Activated CD4-positive, alpha-beta T cell treated with anti-CD3 and anti-CD28 coated beads for 1 hour (primary cell): ENCODE measurements around the gene ITIH4.
"Not testable (repeated sequence)": the region's sequence is repeated elsewhere in the genome, so short reads cannot be mapped to it uniquely, and the experiment has no call there.

Experiments
- DNase-seq: peaks from one replicate; pipeline ENCODE4 v3.0.0-alpha.2; 2020

The ITIH4 gene

DNA sequence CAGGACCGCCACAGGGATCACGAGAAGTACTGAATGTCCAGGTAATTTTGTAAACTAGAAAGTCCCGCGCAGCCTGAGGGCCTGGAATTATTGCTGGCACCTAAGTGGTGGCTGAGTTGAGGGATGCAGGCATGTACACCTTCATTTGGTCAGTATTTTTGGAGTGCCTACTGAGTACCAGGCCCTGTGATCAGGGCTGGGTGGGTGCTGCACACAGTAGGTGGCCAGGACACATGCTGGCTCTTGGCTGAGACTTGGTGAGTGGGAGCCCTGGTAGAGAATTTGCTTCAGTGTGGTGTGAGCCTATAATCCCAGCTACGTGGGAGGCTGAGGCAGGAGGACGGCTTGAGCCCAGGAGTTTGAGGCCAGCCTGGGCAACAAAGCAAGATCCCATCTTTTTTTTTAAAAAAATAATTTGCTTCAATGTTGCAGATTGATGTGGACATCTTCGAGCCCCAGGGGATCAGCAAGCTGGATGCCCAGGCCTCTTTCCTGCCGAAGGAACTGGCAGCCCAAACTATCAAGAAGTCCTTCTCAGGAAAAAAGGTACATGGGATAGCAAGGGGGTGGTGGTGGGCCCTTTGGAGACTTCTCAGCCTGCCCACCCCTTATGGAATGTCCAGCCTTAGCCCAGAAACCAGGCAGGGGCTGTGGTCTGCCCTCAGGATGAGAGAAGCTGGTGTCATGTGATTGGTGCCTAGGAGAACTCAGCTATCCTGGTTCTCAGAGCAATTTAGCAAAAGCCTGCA lies 50.5 kb downstream of the ITIH4 start:
- DNase-seq, result peak; percentile 0

DNA sequence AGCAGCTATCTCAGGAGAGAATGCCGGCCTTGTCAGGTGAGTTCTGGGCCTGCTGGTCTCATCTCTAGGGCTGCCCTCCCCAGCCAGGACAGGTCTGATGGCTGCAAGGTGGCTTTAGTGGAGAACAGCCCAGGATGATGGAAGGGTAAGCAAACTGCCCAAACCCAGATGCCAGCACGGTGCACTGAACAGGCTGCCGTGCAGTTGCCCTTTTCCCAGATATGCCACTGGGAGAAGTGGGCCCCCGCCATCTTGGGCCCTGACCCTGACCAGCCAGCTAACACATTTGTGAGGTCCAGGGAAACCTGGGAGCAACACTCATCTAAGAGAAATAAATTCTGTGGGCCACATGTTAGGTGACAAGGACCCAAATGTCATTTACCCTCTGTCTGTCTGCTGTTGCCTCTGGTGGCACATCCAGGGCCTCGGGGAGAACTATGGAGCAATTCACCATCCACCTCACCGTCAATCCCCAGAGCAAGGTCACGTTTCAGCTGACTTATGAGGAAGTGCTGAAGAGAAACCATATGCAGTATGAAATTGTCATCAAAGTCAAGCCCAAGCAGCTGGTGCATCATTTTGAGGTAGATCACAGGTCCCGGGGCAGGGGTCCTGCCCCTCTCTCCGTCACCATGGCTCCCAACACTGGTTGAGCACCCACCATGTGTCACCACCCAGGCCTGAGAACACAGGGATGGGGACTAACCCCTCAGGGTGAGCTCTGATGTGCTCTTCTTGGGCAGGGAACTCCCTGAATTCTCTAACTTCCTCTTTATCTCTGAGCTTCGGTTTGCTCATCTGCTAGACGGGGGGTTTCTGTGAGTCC lies 51.2 kb downstream of the ITIH4 start:
- peak; percentile 3 for DNase-seq

DNA sequence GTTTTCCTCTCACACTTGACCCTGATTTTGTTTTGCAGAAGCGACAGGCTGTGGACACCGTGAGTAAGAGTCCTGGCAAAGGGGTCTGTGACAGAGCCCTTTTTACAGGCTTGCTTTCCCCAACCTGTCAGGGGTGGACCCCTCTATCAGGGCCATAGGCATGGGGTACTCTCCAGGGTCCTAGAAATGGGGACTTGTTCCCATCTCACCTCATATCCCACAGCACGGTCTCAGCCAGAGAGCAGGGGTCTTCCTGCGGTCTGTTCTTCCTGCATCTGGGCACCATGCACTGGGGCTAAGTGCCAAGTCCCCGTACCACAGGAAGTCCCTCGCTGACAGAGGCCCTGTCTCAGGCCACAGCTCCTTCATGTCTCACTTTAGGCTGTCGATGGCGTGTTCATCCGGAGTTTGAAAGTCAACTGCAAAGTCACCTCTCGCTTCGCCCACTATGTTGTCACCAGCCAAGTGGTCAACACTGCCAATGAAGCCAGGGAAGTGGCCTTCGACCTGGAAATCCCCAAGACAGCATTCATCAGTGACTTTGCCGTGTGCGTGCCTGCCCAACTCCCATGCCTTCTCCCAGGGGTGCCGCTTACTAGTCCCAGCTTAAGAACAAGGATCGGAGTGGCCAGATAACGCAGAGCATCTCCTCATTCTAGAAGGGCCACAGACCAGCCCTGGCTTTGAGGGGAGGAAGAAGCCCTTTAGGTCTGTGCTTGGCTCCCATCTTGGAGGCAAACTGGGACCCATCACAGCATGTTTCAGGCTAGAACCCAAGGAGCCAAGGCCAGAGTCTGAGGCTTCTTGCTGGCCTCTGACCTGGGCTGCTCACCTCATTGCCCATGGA lies 52.3 kb downstream of the ITIH4 start:
- peak; percentile 6 for DNase-seq

GRCh38 chr3:52777127-52777958 lies 53.1 kb downstream of the ITIH4 start, which contains the start of gene ITIH1:
TSS of gene ITIH1 (plus strand) at chr3:52777599. CDS start at chr3:52777616, 17 bp downstream.
- peak; percentile 5 for DNase-seq

DNA sequence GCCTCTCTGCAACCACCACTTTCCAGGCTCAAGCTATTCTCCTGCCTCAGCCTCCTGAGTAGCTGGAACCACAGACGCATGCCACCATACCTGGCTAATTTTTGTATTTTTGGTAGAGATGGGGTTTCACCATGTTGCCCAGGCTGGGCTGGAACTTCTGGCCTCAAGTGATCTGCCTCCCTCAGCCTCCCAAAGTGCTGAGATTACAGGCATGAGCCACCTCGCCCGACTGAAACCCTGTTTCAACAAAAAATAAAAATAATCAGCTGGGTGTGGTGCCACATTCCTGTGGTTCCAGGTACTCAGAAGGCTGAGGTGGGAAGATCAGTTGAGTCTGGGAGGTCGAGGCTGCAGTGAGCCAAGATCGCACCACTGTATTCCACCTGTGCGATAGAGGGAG lies 54.0 kb downstream of the ITIH4 start:
- DNase-seq, result not testable (repeated sequence)

- DNase-seq, result no peak
These were observed 54.6 kb downstream of the ITIH4 start for GRCh38 chr3:52775877-52776276.

DNA sequence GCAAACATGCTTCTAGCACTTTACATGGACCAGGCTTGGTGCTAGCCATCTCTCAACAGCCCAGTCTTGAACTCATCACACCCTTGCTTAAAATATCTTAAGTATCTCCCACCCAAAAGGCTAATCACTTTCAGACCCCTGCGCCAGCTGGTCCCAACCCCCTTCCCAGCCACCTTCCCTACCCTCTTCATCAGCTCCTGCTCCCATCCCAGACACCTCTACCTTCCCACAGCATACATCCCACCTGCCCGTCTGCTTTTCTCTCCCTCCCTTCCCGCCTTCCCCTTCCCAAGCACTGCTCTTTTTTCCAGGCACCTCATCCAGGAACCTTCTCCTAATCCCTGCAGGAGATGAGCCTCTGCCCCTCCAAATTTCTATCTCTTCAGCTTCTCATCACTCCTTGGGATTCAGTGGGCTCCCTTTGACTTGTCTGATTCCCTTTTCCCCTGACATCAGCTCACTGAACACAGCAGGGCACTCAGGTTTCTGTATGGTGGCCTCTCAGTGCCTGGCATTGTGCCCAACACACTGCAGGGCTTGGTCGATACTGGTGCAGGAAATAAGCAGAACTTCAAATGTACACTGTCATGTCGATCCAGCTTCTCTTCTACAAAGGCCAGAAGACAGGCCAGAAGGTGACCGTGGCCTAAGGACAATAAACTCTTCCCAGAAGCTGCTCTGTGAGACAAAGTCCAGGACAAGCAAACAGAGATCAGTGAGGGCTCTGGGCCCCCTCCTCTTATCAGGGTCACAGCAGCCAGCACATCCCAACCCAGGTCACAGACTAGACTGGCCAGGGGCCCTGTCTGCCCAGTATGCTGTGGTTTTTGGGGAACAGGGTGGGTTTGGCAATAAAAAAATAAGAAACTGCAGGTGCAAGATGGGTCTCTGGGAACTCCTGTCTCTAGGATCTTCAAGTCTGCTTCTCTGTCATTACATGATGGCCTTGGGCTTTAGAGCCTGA lies 55.3 kb downstream of the ITIH4 start:
- DNase-seq, result no peak

GRCh38 chr3:52774066-52774713 lies 56.3 kb downstream of the ITIH4 start:
- DNase-seq, result no peak

DNA sequence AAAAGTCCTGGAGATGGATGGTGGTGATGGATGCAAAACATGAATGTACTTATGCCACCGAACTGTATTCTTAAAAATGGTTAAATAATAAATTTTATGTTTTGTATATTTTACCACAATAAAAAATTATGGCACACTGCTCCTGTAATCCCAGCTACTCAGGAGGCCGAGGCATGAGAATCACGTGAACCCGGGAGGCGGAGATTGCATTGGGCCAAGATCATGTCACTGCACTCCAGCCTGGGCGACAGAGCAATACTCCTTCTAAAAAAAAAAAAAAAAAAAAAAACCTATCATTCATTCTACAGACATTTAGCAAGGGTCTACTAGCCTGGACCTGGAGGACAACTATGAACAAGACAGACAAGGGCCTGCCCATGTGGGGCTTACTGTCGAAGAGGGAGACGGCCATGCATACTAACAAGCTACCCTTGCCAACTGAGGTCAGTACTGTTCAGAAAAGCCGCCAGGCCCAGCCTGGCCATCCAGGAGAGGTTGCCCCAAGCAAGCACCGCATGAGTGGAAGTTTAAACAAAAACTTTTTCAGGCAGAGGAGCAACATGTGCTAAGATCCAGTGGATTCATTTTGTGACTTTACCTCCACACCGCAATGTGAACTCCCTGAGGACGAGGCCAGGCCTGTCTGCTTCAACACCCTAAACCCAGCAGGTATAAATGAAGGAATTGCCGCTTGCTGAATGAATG lies 57.0 kb downstream of the ITIH4 start:
- no peak for DNase-seq

GRCh38 chr3:52771702-52772101 lies 58.8 kb downstream of the ITIH4 start:
- no peak for DNase-seq

DNA sequence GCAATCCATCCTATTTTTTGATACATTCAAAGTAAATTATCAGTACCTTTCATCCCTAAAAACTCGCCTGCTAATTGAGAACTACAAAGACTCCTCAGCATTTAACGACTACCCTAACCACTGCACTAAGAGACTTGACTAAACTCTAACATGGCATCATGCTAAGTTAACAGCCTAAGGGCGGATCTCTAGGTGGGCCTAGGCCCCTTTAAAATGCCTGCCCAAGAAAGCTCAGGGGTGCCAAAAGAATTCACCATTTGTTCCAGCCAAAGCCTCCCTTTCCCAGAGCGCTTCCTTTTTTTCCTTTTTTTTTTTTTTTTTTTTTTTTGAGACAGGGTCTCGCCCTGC lies 59.2 kb downstream of the ITIH4 start:
- no peak for DNase-seq

GRCh38 chr3:52770496-52771333 lies 59.8 kb downstream of the ITIH4 start, which contains the start of gene NEK4:
TSS of gene NEK4 (minus strand) at chr3:52770940. CDS start at chr3:52770746, 194 bp downstream.
- DNase-seq, result peak; percentile 75

- DNase-seq, result no peak
These were observed 60.6 kb downstream of the ITIH4 start for GRCh38 chr3:52769786-52770455.

DNA sequence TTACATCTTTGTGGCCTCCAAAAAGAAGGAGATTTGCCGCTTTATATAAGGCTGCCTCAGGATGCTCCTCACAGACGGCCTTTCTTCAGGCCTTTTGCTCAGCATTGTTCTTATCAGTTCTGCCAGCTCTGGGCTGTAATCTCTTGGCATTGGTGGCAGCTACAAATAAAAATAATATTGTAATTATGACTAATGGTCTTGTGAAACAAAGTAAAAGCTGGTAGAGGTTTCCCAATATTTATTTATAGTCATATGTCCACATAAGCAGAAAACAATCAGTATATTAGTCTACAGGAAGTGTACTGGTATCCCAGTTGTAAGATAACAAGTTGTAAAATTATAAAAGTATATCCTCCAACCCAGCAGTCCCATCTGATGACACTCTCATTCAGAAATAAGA lies 67.0 kb downstream of the ITIH4 start:
- DNase-seq, result no peak
